NOMO-1 treated with dmso at 0.1 percent for 144 hours (cell line): ENCODE data around the gene DUS1L.

Experiments
- DNase-seq: peaks from one replicate; lab custom pipeline; 2025; ENCODE audit not compliant: unreplicated experiment; lab: John Stamatoyannopoulos, UW

Gene DUS1L

DNA sequence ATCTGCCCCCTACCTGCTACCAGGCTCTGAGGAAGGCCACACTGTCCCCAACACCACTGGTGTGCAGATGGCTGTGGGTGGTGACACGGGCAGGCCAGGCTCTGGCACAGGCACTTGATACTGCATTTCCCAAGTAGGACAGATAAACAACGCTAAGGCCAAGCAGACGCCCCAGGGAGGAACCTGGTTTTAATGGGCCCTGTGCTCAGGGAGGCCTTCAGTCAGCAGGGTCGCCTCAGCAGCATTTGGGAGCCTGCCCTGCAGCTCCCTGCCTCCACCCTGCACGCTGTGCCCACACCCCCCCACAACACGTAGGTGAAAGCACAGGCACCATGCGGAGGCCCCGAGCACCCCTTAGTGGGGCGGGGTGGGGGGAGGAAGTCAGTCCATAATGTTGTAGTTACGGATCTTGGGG is 35.7 kb upstream of the DUS1L start:
- DNase-seq = no peak

- DNase-seq = no peak
Measured at GRCh38 chr17:82100502-82101298, 35.1 kb upstream of the DUS1L start.

DNA sequence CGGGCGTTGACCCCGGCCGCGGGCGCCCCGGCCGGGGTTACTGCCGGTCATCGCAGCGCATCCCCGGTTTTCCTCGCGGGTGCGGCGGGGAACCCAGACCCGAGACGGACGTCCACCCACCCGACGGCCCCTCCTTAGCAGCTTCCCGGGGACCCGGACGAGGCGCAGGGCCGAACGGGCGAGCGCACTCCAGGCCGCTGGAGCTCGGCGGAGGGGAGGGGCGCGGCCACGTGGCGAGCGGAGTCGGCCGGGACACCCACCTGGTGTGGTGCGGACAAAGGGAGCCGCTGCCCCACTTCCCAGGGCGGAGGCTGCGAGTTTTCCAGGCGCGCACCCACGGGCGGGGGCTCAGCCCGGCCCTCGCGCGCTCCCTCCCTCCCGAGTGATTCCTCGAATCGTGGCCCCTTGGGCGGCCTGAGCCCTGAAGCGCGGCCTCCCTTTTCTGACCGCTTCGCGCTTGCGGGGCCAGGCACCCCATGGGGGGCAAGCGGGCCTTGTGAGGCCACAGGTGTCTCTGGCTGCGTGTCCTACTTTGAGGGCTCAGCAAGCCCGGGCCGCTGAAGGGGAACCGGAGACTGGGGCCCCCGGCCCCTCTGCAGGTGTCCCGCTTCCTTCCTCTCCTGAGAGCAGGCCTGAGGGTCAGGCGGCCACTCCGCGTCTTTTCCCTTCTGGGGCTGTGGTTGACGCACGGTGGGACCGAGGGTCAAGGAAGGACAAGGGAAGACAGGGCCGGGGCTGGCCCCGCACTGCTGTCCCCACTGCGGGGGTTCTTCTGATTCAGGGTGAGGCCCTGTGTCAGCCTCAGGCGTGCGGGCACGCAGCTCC is 33.5 kb upstream of the DUS1L start:
- no peak for DNase-seq

DNA sequence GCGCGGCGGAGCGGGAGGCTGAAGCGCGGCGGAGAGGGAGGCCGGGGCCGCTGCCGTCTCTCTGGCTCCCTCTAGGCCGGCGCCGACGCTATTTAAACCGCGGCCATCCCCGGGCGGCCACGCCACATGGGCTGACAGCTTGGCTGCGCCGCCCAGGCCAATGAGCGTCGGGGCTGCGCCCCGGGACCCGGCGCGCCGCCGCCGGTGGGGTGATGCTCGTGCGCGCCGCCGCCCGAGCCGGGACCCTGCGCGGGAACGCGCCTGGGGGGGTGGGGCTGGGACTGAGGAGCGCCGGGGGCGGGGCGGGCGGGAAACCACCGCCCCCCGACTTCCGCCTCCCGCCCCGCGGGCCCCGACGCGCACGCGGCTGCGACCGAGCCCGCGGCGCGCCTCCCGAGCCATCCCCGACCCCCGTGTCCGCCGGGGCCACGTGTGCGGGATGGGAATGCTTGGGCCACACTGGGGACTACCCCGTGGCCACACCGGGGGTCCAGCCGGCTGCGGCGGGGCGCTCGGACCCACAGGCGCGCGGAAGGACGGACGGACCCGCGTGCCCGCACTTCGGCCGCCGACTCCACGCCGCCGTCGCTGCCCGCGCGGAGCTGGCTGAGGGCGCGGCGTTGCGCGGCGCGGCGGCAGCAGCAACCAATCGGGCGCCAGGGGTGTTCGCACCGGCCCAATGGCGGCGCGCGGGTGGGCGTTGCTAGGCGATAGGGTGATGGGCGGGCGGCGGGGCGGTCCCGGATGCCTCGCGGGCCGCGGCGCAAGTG is 32.8 kb upstream of the DUS1L start, which contains the start of gene FASN:
FASN (minus strand) TSS at position 68 of the 770 bp plus-strand sequence. CDS start 1,791 bp downstream, outside the sequence.
- peak; percentile 92 for DNase-seq

DNA sequence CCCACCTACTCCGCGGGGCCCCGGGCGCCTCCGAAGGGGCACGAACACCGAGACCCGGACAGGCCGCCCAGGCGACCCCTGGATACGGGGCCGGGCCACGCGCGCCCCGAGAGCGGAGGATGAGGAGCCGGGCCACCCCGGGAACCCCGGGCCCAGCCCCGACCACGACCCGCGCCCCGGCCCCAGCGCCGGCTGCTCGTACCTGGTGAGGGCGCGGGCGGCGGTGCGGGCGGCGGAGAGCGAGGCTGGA is 32.2 kb upstream of the DUS1L start:
- DNase-seq = no peak

- DNase-seq = peak; percentile 12
Measured at GRCh38 chr17:82097184-82097918, 31.7 kb upstream of the DUS1L start.

GRCh38 chr17:82096709-82097183 is 31.1 kb upstream of the DUS1L start:
- no peak for DNase-seq

DNA sequence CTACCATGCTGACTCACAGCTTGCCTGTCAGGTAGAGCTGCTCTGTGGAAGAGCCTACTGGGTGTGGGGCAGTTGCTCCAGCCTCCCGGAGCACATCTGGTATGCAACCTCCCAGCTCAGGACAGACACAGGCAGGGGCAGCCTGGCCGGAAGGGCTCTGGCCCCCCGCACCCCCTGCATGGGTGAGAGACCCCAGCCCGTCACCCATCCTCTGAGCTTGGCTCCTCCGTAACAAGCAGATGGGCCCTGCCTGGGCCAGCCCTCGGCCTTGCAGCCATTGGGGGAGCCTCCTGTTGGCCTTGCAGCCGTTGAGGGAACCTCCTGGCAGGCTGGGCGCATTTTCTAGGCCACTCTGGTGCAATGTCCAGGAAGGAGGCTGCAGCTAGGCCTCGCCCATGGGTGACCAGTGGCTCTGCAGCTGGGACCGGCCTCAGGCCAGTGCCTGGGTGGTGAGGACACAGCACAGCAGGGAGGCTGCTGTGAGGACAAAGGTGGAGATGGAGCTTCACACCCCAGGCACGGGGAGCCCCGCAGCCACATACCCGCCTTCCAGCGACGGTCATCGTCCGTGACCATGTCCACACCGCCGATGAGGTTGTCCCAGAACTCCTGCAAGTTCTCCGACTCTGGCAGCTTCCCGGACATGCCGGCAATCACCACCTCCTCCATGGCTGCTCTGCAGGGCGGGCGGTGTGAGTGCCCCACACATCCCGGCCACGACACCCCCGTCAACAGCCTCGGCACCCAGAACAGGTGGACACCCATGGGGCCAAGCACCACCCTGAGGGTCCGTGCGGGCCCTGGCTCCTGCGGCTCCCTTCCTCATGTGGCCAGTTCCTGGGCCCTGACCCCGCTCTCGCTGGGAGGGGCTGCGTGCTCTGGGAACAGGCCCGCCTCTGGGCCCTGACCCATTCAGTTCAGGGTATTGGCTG is 30.4 kb upstream of the DUS1L start:
- no peak for DNase-seq

DNA sequence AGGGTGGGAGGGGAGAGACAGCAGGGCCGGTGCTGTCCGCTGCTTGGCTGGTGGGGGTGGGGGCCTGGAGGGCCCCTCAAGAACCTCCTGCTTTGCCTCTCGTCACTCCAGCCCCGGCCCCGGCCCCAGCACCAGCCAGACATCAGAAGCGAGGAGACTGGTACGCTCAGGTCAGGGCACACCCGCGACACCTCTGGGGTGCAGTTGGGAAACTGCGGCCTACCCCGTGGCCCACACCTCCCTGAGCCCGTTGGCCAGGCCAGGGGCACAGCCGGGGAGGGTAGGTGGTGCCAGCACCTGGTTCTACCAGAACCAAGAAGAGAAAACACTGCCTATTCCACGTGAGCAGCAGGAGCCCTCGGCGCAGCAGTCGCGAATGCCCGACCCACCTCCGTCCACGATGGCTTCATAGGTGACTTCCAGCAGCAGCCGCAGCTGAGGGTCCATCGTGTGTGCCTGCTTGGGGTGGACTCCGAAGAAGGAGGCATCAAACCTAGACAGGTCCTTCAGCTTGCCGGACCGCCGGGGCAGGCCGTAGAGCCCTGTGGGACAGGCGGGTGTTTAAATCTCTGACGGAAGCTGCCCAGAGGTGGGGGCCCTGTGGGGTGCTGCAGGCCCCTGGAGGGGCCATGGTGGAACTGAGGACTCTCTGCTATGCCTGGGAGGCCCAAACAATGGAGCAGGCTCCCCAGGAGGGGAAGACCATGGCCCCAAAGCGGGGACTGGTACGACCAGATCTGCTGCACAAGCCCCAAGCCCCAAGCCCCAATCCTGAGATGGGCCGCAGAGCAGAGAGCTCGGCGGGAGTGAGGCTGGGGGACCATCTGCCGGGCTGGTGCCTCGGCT is 29.6 kb upstream of the DUS1L start:
- DNase-seq = no peak

DNA sequence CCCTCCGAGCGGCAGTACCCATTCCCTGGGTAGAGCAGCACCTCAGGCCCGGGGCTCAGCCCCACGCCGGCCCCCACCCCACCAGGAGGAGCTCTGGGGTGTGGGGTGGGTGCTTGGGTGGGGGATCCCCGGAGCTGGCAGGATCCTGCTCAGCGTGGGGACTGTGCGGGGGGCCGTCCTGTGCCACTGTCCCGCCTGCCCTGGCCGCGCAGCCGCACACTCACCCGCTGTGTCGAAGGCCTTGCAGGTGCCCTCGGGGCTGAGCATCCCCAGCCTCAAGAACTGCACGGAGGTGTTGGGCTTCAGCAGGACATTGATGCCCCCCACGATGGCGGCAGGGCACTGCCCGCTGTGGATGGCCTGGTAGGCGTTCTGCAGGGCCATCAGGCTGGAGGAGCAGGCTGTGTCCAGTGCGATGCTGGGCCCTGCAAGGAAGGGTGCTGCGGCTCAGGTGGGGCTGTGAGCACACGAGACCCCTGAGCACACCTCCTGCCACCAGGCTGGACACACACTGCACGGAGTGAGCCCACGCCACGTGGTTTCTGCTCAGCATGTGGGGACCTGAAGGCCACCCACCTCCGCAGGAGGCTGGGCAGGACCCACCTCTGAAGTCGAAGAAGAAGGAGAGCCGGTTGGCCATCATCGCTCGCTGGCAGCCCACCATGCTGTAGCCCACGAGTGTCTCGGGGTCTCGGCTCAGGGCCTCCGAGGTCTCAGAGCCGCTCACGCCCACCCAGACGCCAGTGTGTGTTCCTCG is 27.6 kb upstream of the DUS1L start:
- no peak for DNase-seq

- DNase-seq = no peak
Measured at GRCh38 chr17:82092628-82092994, 27.0 kb upstream of the DUS1L start.

DNA sequence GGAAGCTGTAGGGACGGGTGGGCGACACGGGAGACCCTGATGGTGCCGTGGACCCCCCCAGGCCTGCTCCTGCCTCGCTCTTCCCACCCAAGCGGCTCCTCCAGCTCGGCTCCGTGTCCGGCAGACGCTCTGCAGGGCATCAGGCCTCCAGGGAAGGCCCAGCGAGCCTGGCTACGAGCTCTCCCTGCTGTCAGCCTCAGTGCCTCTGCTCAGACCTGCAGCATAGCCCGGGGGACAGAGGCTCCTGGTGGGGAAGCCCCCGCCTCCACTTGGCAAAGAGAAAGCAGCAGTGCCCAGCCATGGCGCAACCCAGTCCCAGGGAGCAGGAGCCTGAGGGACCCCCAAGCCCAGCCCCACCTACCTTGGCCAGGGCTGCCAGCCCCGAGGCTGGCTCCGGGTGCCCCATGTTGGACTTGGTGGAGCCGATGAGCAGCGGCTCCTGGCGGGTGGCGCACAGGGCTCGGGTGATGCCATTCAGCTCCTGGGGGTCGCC is 26.5 kb upstream of the DUS1L start:
- no peak for DNase-seq

- DNase-seq = no peak
Measured at GRCh38 chr17:82091264-82092066, 25.9 kb upstream of the DUS1L start.

DNA sequence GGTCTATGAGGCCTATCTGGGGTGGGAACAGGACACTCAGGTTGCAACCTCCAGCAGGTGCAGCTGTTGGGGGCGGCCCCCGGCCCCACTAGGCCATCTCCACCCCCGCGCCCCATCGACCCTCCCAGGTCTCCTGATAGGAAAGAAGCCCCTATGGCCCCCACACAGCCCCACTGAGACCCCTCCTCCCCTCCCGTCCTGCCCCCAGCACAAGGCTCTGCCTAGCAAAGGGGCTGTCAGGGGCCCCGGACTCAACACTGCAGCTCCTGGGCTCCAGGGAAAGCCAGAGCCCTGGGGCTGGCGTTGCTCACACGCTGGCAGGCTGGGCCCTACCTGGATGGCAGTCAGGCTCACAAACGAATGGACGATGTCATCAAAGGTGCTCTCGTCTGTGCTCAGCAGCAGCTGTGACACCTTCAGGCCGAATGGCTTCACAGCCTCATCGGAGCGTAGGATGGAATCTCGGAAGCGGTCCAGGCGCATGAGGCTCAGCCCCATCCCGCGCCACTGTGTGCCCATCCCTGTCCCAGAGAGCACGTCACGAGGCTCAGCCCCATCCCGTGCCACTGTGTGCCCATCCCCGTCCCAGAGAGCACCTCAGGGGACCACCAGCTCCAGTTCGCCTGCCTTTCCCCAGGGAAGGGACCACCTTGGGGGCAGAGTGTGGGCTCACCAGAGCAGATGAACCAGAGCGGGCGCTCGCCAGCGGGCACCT is 25.1 kb upstream of the DUS1L start:
- DNase-seq = no peak

DNA sequence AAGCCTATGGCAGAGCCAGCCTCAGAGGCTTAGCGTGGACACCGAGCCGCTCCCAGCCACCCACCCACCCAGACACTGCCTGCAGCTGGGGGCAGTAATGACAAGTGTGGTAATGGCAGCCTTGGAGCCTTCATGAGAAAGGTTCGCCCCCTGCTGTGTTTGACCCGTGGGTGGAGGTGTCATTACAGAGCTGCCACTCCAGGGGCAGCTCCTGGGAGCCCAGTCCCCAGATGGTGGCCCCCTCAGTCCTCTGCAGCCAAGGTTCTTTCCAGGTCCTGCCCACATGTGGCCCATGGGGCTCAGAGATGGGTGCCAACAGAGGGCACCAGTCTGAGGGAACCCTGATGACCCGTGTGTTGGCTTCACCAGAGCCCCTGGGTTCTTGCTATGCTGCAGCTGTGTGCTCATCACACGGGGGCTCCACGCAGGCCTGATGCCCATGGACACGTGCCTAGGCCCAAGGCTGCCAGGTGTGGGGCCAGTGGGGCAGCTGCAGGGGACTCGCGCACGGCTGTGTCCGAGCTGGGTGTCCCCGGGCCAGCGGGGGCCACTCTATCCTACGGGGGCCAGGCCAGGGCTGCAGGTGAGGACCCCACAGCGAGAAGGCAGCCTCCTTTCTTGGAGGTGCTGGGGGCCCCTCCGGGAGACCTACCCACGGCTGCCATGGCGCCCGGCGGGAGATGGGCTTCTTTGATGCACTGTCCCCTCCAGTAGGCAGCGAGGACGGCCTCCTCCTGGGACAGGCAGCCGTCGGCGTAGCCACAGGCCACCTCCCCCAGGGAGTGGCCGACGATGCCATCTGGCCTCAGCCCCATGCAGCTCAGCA is 24.3 kb upstream of the DUS1L start:
- no peak for DNase-seq
